H1 (cell line): ENCODE data around the gene SHISA9.

Experiments
- BACH1 ChIP-seq: IDR thresholded peaks from 2 replicates; pipeline ENCODE4 v1.6.1; 2012; ENCODE audit warnings: low read length, improper control_type of control experiment
- CTCF ChIP-seq, 3 experiments: IDR thresholded peaks; 1 replicate in 2 of 3; 2 replicates in 1 of 3; pipeline versions ENCODE4 v1.5.1 to v1.6.1; 2011; ENCODE audit warnings: low read length in 3 of 3, mild to moderate bottlenecking in 3 of 3, inconsistent platforms in 2 of 3, low read depth in 1 of 3, moderate library complexity in 1 of 3; ENCODE audit not compliant: insufficient read depth in 1 of 3; ENCODE audit errors: control extremely low read depth in 1 of 3
- EP300 ChIP-seq, 2 experiments: IDR thresholded peaks; 1 replicate in 1 of 2; 2 replicates in 1 of 2; pipeline ENCODE4 v1.6.1; 2011 to 2012; ENCODE audit warnings: low read depth in 2 of 2, low read length in 2 of 2, mild to moderate bottlenecking in 2 of 2, borderline replicate concordance in 1 of 2, inconsistent platforms in 1 of 2, moderate library complexity in 1 of 2
- EZH2 ChIP-seq: fragments of 200-600 bp; sonication (generic); IDR thresholded peaks from 2 replicates; pipeline ENCODE4 v1.7.1; 2012; ENCODE audit warnings: low read depth, mild to moderate bottlenecking, moderate library complexity, low read length, inconsistent platforms; ENCODE audit not compliant: severe bottlenecking
- FOSL1 ChIP-seq: IDR thresholded peaks from 2 replicates; pipeline ENCODE4 v1.6.1; 2011; ENCODE audit warnings: mild to moderate bottlenecking, low read depth, low read length, moderate library complexity; ENCODE audit not compliant: insufficient read depth
- GTF2F1 ChIP-seq: IDR thresholded peaks from 2 replicates; pipeline ENCODE4 v1.6.1; 2012; ENCODE audit warnings: low read depth, low read length, improper control_type of control experiment, borderline replicate concordance
- POLR2A ChIP-seq, 2 experiments: IDR thresholded peaks; 1 replicate in 1 of 2; 2 replicates in 1 of 2; pipeline ENCODE4 v1.6.1; 2011; ENCODE audit warnings: low read depth in 2 of 2, low read length in 2 of 2, mild to moderate bottlenecking in 2 of 2; ENCODE audit errors: control extremely low read depth in 1 of 2
- RAD21 ChIP-seq, 2 experiments: IDR thresholded peaks in 1 of 2; conservative IDR thresholded peaks in 1 of 2; 2 replicates each; pipeline ENCODE4 v1.6.1; 2011; ENCODE audit warnings: low read depth in 2 of 2, low read length in 2 of 2, improper control_type of control experiment in 1 of 2, inconsistent platforms in 1 of 2, mild to moderate bottlenecking in 1 of 2, moderate library complexity in 1 of 2
- RNF2 ChIP-seq: fragments of 200-900, 300-1000 bp; sonication (generic); IDR thresholded peaks from 2 replicates; pipeline ENCODE4 v1.7.1; 2016; ENCODE audit warnings: borderline replicate concordance, low read depth, mild to moderate bottlenecking, antibody characterized with exemption, low read length; ENCODE audit not compliant: poor library complexity, severe bottlenecking; ENCODE audit errors: missing control alignments
- RXRA ChIP-seq: IDR thresholded peaks from 2 replicates; pipeline ENCODE4 v1.6.1; 2011; ENCODE audit warnings: low read depth, mild to moderate bottlenecking, low read length, moderate library complexity; ENCODE audit not compliant: insufficient read depth
- USF2 ChIP-seq: IDR thresholded peaks from 2 replicates; pipeline ENCODE4 v1.6.1; 2011; ENCODE audit warnings: low read length, improper control_type of control experiment
- YY1 ChIP-seq: IDR thresholded peaks from 2 replicates; pipeline ENCODE4 v1.6.1; 2011; ENCODE audit warnings: low read depth, mild to moderate bottlenecking, low read length

GRCh38 chr16:12951976-12952375, 50.6 kb downstream of the SHISA9 start:
- TF ChIP-seq FOSL1 (no peak), POLR2A (IDR thresholded peaks at IDR 0.05; ENCODE audit: control extremely low read depth in 1 of 2, low read depth in 2 of 2, low read length in 2 of 2) (no peak), EZH2 (no peak), RXRA (no peak), GTF2F1 (no peak), CTCF (IDR thresholded peaks at IDR 0.05; ENCODE audit: control extremely low read depth in 1 of 3, insufficient read depth in 1 of 3, low read depth in 1 of 3, low read length in 3 of 3) (no peak), BACH1 (no peak), YY1 (no peak), USF2 (no peak), EP300 (IDR thresholded peaks at IDR 0.05; ENCODE audit: borderline replicate concordance in 1 of 2, low read depth in 2 of 2, low read length in 2 of 2) (no peak), RAD21 (IDR thresholded peaks at IDR 0.05 in 1 of 2, conservative IDR thresholded peaks at IDR 0.05 in 1 of 2; ENCODE audit: low read depth in 2 of 2, low read length in 2 of 2) (no peak), RNF2 (no peak)
